HepG2 (cell line): Measurements from ENCODE around the gene SLC35B2. TPM values are rescaled to one million over a fixed set of nuclear protein-coding genes. Genes with fewer than 3 reads are reported as not detected.

ENCODE experiments used
- BRCA1 ChIP-seq: sonication (generic); formaldehyde crosslinking; IDR thresholded peaks from 2 replicates; pipeline ENCODE4 v1.4.0; 2020; ENCODE audit warnings: missing genetic modification reagents
- EEA1 ChIP-seq: sonication (generic); formaldehyde crosslinking; IDR thresholded peaks from 2 replicates; pipeline ENCODE4 v1.5.1; 2020; ENCODE audit warnings: mild to moderate bottlenecking, missing genetic modification reagents, borderline replicate concordance
- ETV5 ChIP-seq: IDR thresholded peaks from 2 replicates; pipeline ENCODE4 v1.6.1; 2018; ENCODE audit warnings: missing biosample characterization, missing genetic modification reagents, inconsistent platforms, borderline replicate concordance
- FOXO4 ChIP-seq: sonication (generic); formaldehyde crosslinking; conservative IDR thresholded peaks from 2 replicates; pipeline ENCODE4 v1.8.1; 2023; ENCODE audit warnings: missing genetic modification reagents
- HDAC6 ChIP-seq: fragments of 200-600 bp; sonication (generic); IDR thresholded peaks from 2 replicates; pipeline ENCODE4 v1.7.0; 2017; ENCODE audit warnings: mild to moderate bottlenecking, antibody characterized with exemption, low read length, low read depth
- IRF9 ChIP-seq: sonication (generic); formaldehyde crosslinking; IDR thresholded peaks from 2 replicates; pipeline ENCODE4 v1.8.0; 2022; ENCODE audit warnings: missing genetic modification reagents, mild to moderate bottlenecking, borderline replicate concordance
- KAT8 ChIP-seq: IDR thresholded peaks from 2 replicates; pipeline ENCODE4 v1.6.1; 2016; ENCODE audit warnings: missing genetic modification reagents, missing compliant biosample characterization
- PPARG ChIP-seq: conservative IDR thresholded peaks from 2 replicates; pipeline ENCODE4 v1.6.1; 2016; ENCODE audit warnings: missing biosample characterization, missing genetic modification reagents
- TFAP4 ChIP-seq: sonication (generic); IDR thresholded peaks from 2 replicates; pipeline ENCODE4 v1.6.1; 2016; ENCODE audit warnings: low read depth, borderline replicate concordance
- ZFP36L2 ChIP-seq: sonication (generic); formaldehyde crosslinking; IDR thresholded peaks from 2 replicates; pipeline ENCODE4 v1.4.0; 2020; ENCODE audit warnings: missing genetic modification reagents
- ZNF343 ChIP-seq: sonication (generic); formaldehyde crosslinking; IDR thresholded peaks from 2 replicates; pipeline ENCODE4 v1.4.0; 2020; ENCODE audit warnings: mild to moderate bottlenecking, missing genetic modification reagents
- ZNF446 ChIP-seq: sonication (generic); formaldehyde crosslinking; IDR thresholded peaks from 2 replicates; pipeline ENCODE4 v1.5.0; 2020; ENCODE audit warnings: mild to moderate bottlenecking, missing genetic modification reagents
- ZNF646 ChIP-seq: sonication (generic); formaldehyde crosslinking; IDR thresholded peaks from 2 replicates; pipeline ENCODE4 v1.9.0; 2021; ENCODE audit warnings: mild to moderate bottlenecking, missing genetic modification reagents
- ZNF678 ChIP-seq: sonication (generic); formaldehyde crosslinking; IDR thresholded peaks from 2 replicates; pipeline ENCODE4 v1.4.0; 2020; ENCODE audit warnings: mild to moderate bottlenecking, missing genetic modification reagents
- ZNF775 ChIP-seq: sonication (generic); formaldehyde crosslinking; IDR thresholded peaks from 2 replicates; pipeline ENCODE4 v1.4.0; 2020; ENCODE audit warnings: missing genetic modification reagents, mild to moderate bottlenecking, moderate library complexity, borderline replicate concordance
- polyA plus RNA-seq, 8 experiments: library from polyadenylated mRNA; depleted of rRNA in 3 of 8; stranded (reverse) in 7 of 8; unstranded in 1 of 8; fragments of >200 nt; fragmentation: Illumina TruSeq in 4 of 8; extraction: Trizol in 4 of 8; gene quantifications; 2 replicates each; pipeline versions ENCODE4 v1.2.1 to v1.2.3, GENCODE V29; 2011 to 2016; ENCODE audit warnings: low read depth in 4 of 8, missing spikeins in 1 of 8, mixed read lengths in 1 of 8; ENCODE audit not compliant: insufficient read depth in 1 of 8
- total RNA-seq, 5 experiments: library from RNA; depleted of rRNA; stranded (reverse); fragments of >200 nt; fragmentation: Illumina TruSeq; extraction: Trizol; gene quantifications; 2 replicates each; pipeline ENCODE4 v1.2.3, GENCODE V29; 2016; ENCODE audit warnings: low read depth in 1 of 5
- TF ChIP-seq, protein P1 (sequence below): fragments of 450-650 bp; IDR thresholded peaks from 2 replicates; pipeline ENCODE4 v1.6.1; 2017; ENCODE audit warnings: mild to moderate bottlenecking

The SLC35B2 gene
- total and polyA plus RNA-seq, 2 of the 13 experiments (the other 11 are each of a cell fraction or from before 2014, with no cell fraction given), result 61.1 to 148 TPM

DNA sequence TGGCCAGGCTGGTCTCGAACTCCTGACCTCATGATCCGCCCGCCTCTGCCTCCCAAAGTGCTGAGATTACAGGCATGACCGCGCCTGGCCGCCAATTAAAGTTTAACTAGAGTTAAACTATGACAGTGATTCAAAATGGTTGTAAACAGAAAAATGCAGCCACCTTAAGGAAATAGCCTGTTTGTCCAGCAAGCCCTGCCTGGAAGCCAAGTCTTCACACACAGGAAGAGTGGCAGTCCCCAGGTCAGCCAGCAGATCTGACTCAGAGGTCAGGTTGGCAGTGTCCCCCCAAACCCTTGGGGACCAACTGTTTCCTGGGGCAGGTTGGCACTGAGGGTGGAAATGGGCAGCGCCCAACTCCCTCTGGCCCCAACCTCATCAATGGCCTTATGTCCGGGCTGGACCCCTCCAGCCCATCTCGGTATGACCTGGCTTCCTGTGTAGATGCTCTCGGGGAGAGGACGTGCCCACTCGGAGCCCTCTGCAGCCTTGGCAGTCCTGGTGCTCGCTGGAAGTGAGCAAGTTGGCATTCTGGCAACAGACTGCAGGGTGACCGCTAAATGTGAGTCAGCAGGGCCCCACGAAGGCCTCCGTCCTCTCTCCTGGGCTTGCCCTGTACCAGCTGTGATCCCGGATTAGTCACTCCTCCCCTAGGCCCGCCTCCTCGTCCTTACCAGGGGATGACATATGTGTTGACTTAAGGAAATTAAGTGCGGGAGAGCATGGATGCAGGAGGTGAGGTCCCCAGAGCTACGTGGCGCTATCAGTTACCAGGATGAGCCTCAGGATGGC, 20.1 kb downstream of the SLC35B2 start (continued):
- TF ChIP-seq, protein P1, sequence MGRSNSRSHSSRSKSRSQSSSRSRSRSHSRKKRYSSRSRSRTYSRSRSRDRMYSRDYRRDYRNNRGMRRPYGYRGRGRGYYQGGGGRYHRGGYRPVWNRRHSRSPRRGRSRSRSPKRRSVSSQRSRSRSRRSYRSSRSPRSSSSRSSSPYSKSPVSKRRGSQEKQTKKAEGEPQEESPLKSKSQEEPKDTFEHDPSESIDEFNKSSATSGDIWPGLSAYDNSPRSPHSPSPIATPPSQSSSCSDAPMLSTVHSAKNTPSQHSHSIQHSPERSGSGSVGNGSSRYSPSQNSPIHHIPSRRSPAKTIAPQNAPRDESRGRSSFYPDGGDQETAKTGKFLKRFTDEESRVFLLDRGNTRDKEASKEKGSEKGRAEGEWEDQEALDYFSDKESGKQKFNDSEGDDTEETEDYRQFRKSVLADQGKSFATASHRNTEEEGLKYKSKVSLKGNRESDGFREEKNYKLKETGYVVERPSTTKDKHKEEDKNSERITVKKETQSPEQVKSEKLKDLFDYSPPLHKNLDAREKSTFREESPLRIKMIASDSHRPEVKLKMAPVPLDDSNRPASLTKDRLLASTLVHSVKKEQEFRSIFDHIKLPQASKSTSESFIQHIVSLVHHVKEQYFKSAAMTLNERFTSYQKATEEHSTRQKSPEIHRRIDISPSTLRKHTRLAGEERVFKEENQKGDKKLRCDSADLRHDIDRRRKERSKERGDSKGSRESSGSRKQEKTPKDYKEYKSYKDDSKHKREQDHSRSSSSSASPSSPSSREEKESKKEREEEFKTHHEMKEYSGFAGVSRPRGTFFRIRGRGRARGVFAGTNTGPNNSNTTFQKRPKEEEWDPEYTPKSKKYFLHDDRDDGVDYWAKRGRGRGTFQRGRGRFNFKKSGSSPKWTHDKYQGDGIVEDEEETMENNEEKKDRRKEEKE, result no peak
- TF ChIP-seq EEA1 (CRISPR knock-in tag), result 0 out of 2 replicates have a peak, but pooled peaks have one; percentile 42
- TF ChIP-seq ZNF775 (CRISPR knock-in tag), result no peak
- peak; percentile 67; the same call in 1 of the 2 replicates for TF ChIP-seq KAT8 (CRISPR knock-in tag)
- no peak for TF ChIP-seq HDAC6
- TF ChIP-seq ZNF646 (CRISPR knock-in tag), result no peak
- TF ChIP-seq ETV5, result no peak
- no peak for TF ChIP-seq ZNF446 (CRISPR knock-in tag)
- TF ChIP-seq PPARG (CRISPR knock-in tag), result peak; percentile 26; the same call in 1 of the 2 replicates
- TF ChIP-seq TFAP4, result peak; percentile 98
- 0 out of 2 replicates have a peak, but pooled peaks have one; percentile 5 for TF ChIP-seq IRF9 (CRISPR knock-in tag)
- no peak for TF ChIP-seq ZNF678
- TF ChIP-seq FOXO4 (CRISPR knock-in tag), result no peak
- no peak for TF ChIP-seq ZNF343 (CRISPR knock-in tag)
- TF ChIP-seq BRCA1, result no peak; the same call in 1 of the 2 replicates
- no peak for TF ChIP-seq ZFP36L2 (CRISPR knock-in tag)
